Stimulated activated CD8-positive, alpha-beta memory T cell treated with anti-CD3 and anti-CD28 coated beads, Interleukin-4, amount 100 ng/mL, for 48 hours (primary cell): ENCODE measurements around the gene ATG16L1.

Source experiments
- DNase-seq: peaks from one replicate; pipeline ENCODE4 v3.0.0-alpha.2; 2020

Gene ATG16L1

DNA sequence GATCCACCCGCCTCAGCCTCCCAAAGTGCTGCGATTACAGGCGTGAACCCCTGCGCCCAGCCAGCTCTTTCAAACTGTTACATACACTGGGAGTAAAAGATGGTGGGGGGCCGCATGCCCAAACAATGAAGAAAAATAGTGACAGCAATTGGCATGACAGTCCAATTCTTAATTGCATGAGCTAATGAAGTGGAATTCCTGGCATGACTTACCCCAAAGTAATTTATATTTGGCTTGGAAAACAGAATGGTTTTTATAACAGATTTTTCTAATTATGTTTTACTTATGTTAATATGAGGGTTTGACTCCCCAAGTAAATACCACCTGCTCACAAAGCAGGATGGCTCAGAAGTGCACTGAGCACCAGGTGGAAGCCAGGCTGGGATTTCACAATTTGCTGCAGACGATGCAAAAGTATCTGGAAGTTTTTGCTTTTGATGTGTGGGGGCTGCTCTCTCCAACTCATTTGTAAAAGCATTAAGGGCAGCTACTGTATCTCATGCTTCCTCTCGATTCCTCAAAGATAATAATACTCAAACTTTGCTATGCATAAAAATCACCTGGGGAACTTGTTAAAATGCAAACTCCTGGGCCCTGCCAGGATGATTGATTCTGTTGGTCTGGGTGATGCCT, 24.0 kb upstream of the ATG16L1 start:
- DNase-seq: no peak

DNA sequence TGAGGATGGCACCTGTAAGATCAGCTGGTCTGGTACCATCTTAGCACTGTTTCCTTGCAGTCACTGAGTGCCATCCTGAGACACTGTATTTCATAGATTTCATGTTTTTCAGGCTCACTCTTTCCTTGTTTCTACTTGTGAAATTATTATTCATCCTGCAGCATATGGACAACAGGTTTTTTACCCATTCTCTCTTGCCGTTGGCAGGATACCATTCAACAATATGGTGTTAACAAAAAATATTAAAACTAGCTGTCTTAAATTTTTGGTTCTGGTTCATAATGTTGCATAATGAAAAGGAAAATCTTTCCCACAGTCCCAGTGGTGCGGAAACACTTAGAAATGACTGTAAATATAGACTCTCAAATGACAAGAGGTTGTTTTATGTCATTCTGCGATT, 23.1 kb upstream of the ATG16L1 start:
- no peak for DNase-seq

DNA sequence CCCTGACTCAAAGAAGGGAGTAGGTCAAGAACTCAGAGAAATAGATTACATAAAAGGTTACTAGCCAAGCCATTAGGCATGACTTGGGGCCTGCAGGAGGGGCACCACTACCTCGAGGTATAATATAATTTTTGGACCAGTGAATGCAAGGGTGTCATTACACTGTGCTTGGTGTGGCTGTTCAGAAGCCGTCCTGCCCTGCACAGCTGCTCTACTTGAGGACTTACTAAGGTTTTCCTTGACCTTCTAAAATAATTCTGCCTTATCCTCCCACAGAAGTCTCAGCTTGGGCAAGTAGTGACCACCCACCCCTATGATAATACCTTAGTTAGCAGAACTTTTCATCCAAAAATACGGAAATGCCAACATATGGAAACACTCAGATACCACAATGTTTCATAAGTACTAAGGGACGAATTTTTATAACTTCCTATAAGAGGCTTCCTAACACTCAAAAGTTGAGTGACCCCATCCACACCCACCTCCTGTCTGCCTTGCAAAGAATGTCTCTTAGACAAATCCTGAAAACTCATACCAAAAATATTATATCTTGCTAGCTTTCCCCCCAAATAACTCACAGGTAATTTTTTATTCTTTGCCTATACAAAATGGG, 17.7 kb upstream of the ATG16L1 start:
- no peak for DNase-seq

DNA sequence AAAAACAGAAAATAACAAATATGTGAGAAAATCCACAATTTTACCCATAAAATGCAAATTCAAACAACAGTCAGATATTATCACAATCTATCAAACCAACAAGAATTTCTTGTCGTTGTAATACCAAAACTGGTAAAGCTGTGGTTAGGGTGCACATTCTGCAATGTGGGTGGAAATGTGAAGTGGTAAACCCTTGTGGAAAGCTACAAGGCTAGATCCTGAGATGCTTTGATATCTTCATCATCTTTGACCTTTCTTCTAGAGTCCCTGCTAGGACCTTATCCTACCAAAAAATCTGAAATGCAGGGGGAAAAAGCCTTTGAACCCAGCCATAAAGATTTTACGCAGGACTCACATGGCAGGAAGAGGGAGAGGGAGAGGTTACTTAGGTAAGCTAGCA, 17.2 kb upstream of the ATG16L1 start:
- DNase-seq: no peak

DNA sequence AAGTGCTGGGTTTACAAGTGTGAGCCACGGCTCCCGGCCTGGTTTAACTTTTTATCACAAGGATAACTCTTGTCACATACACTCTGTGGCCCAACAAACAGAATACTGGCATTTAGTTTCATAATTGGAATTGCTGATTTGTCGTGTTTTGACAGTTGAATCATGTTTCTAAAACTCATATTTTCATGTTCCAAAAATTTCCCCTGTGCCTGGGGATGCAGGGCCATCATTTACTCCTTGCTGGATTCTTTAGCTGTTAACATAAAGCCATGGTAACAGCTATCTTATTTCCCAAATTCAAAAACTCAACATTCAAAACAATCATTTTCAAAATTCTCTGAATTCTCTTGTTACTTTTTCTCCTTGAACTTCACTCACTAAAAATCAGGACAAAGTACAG, 16.5 kb upstream of the ATG16L1 start:
- no peak for DNase-seq

DNA sequence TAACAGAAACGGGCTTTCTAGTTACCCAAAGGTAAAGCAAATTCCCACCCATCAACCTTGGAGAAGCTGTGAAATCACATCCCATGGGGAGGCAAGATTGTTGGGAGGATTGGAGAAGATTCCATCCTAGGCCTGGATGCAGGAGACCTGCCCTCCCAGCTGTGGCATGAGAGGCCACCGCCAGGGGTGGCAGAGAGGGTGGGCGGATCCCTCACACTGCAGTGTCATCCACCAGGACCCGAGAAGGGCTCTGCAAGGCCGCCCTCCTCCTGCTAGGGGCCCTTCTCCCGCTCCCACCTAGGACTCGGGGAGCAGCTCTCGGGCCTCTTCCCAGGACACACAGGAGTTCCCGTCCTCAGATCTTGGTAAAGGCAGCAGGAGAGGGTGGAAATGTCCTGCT, 15.5 kb upstream of the ATG16L1 start:
- no peak for DNase-seq

DNA sequence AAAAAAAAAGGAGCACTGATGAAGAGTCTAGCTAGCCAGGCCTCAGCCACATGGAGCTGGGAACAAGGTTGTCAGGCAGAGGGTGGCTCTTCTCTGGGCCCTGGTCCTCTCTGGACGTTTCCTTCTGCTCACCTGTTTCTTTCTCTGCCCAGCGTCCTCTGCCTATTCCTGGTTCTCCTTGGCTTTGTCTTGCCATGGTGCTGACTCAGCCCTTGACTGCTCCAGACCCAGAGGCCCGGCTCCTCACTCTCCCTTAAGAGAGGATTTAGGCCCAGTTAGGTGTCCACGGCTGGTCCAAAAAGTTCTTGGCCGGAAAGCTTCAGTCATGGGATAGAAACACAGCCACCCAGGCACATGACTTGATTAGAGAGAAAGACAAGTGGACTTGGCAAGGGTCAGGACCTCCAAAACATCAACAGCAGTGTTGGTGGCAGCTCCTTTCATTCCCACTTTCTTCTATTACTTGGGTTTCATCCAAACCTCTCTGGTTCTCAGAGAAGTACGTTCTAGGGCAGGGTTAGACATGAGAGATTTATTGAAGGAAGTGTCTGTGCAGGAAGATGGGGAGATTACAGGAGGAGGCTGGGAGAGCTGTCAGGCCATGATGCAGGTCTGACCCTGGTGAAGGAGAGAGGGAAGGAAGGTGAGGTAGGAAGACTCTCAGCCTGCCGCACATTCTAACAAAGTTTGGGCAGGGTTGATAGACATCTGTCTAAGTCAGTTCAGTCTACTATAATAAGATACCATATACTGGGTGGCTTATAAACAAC, 14.5 kb upstream of the ATG16L1 start:
- DNase-seq: no peak

DNA sequence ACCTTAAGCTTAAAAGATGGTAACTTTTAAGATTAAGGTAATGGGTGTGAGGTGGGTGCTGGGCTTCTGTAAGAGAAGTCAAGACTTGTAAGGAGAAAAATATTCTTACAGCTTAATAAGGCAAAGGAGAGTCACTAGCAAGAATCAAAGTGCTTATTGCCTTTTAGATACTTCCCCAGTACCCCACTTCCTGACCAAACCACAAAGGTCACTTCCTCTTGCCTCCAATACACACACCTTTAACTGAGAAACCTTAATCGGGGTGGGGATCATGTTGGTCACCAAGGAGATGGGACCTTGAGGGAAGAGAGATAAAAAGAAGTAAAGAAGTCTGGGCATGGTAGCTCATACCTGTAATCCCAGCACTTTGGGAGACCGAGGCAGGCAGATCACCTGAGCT, 10.6 kb upstream of the ATG16L1 start:
- DNase-seq: no peak

DNA sequence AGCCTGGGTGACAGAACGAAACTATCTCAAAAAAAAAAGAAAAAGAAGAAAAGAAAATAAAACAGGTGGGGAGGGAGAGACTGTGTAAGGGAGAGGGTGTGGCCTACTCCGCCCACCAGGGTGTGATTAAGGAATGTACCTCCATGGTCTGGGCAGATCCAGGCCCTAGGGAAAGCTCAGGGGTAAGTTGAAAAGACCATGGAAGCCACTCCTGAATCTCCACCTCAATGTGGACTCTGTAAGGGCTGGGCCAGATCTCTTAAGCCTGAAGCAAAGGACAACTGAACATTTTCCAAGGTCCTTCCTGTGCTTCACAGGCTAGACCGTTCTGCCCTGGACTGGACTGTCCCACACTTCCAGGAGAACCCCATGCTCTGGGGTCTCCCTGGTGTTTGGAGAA, 9.7 kb upstream of the ATG16L1 start:
- no peak for DNase-seq

DNA sequence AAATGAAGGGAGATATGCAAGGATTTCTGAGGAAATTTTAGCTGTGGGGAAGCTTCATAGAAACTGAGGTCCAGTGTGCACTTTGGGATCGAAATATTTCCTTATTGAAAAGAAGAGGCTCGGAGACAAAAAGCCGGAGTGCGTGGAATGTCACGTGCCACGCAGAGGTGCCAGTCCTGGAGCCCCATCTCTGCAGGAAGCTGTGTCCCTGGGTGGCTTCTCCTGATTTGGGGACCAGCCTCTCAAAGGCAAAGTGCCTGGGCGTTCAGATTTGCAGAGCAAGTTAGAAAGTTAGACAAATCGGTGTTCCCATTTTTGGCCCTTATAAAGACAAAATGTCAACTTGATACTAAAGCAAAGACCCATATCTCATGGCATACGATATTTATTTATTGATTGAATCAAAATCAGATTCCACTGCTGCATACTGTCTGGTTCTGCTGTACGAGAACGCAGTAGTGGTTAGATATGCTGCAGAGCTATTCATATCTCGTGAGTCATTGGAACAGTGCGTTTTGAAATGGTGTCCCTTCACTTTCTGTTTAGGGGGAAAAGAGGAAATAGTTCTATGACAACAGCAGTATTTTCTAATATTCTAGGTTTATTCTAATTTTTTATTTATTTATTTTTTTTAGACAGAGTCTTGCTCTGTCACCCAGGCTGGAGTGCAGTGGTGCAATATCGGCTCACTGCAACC, 9.1 kb upstream of the ATG16L1 start:
- no peak for DNase-seq

DNA sequence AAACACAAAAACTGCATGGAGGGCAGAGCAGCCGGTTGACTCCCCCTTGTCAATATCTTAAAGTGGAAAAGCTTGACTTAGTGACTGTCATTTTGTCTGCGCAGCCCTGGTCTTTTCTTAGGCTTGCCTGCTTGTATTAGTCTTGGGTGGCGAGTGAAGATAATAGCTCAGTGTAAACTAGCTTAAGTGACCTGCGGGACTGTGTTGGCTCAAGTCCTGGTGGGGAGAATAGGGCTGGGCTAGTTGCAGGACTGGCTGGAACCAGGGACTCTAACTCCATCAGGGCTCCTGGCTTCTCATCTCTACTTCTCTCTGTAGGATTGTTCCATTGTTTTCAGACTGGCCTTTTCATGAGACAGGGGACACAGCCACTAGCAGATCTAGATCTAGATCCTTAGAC, 8.1 kb upstream of the ATG16L1 start:
- no peak for DNase-seq

DNA sequence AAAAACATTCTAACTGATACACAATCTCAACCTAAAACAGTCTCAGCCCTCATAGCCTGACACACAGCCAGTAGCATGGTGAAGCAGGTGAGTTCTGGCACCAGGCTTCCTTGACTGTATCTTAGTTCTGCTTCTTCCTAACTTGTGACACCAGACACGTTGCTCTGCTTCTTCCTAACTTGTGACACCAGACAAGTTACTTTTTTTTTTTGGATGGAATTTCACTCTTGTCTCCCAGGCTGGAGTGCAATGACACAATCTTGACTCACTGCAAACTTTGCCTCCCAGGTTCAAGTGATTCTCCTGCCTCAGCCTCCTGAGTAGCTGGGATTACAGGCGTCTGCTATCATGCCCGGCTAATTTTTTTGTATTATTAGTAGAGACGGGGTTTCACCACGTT, 6.7 kb upstream of the ATG16L1 start:
- no peak for DNase-seq

DNA sequence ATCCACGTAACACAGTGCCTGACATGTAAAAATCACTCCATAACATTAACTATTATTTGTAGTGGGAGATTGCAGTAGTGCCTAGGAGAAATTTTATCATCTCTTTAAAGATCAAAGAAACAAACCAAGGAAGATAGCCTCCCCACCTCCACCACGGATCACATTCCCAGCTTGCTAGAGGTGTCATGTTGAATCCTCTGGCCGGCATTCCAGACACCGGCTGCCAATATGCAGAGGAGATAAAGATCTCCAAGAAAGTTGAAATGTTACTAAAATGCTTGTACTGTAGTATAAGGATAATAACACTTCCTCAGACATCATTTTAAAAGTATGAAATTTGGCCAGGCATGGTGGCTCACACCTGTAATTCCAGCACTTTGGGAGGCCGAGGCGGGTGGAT, 6.1 kb upstream of the ATG16L1 start:
- DNase-seq: no peak

DNA sequence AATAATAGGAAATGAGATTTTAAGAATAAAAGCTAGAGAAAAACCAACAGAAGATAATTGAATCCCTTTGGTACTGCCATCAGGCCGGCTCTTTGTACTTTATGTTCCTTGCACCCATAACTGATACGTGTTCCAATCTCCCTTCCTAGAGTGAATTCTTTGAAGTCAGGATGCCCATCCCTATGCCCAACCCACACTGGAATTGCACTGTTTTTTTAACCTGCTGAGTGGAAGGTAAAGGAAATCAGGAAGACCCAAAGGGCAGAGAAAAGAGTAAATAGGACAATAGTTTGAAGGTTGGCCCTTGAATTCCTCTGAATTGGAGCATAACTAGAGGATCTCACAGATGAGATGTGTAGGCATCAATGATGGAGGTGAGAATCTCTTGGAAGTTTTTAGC, 4.4 kb upstream of the ATG16L1 start:
- DNase-seq: no peak

DNA sequence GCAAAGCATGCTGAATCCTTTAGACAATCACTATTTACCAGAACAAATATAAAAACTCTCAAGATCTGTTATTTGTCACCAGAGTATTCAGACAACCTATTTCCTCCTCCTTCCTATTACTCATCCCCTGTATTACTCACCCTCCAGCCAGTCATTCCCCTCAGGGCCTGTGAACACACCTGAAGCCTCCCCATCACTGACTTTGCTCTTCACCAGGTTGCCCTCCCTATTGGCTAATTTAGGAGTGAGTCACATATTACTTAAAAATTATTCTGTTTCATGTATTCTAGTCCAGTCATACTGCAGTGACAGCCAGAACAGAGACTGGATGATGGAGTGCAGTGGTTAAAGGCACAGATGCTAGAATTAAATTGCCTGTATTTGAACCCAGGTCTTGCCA, 3.7 kb upstream of the ATG16L1 start:
- DNase-seq: peak; percentile 66

DNA sequence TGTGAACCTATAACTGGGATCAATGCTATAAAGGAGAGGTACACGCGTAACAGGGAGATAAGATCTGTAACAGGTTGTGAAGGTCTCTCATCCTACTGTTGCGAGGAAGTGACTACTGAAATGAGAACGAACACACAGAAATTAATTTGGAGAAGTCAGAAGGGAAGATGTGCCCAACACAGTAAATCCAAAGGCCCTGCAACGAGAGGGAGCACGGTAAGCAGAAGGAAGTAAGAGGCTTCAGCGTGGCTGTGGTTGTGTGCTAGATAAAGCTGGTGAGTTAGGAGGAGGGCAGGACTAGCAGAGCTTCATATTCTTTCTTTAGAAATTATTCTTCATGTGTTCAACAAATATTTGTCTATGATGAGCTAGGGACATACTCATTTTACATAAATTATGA, 2.5 kb upstream of the ATG16L1 start:
- DNase-seq: no peak

DNA sequence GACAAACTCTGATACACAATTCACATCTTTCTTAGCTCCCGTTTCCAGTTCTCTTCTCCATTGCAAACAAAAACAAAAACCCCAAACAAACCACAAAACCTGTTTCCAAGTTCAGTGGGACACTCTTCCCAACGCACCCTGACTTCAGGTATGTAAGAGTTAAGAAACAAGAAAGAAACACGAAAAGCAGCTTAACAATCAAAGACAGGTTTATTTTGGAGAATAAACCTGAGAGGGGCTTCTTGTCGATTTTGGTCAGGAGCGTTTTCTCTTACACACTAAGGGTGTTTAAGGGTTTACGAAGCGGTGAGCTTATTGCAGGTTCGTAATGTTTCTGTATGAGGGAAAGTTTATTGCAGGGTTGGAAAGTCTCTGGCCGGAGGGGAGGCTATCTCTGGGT, 905 bp upstream of the ATG16L1 start:
- DNase-seq: no peak

DNA sequence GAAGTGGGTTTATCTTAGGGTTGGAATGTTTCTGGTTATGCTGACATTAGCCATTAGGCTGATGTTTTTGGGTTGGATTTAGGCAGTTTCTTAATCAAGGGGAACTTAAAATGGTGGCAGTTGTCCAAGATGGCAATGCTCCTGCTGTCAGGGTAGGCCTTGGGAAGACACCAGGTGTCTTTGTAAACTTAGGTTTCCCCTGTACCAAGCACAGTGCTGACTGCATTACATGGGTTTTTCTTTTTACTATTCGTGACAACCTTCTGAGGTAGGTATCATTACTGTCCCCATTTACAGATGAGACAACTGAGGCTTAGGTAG, 528 bp upstream of the ATG16L1 start:
- DNase-seq: no peak

DNA sequence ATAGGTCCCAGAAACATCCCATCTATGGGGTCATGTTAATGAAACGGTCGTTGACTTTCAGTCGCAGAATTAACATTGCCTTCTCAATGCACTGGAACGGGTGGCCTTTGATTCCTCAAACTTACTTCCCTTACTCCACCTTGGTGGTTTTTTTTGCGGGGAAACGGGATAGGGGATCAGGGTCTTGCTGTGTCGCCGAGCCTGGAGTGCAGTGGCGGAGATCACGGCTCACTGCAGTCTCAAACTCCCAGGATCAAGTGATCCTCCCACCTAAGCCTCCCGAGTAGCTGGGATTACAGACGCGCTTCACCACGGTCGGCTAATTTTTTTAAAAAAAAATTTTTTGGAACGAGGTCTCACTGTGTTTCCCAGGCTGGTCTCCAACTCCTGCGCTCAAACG, 754 bp downstream of the ATG16L1 start:
- DNase-seq: no peak

DNA sequence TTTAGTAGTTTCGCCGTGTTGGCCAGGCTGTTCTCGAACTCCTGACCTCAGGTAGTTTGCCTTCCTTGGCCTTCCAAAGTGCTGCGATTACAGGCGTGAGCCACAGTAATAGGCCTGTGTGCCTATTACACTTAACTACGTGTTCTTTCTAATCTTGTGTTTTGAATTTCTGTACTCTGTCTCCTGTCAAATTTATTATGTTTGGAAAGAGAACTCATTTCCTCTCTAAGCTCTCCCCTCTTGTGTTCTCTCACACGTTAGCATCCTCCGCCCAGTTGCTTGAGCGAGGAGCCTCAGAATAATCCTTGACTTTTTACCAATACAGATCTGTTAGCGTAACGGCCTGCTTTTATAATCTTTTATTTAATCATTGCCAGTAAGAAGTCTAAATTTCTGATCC, 3.7 kb downstream of the ATG16L1 start:
- no peak for DNase-seq

DNA sequence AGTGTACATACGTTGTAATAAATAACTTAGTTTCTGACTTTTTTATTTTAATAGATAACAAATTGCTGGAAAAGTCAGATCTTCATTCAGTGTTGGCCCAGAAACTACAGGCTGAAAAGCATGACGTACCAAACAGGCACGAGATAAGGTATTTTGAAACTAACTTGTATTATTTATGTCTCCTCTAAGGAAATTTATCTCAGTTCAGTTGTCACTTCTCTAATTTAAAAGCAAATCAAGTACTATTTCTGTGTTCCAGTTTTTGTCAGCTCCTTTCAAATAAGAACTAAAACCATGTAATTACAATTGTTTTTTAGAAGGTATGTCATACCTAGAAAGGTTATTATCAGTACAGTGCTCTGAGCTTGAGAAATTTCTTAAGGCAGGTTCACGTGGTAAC, 4.6 kb downstream of the ATG16L1 start:
- DNase-seq: no peak

DNA sequence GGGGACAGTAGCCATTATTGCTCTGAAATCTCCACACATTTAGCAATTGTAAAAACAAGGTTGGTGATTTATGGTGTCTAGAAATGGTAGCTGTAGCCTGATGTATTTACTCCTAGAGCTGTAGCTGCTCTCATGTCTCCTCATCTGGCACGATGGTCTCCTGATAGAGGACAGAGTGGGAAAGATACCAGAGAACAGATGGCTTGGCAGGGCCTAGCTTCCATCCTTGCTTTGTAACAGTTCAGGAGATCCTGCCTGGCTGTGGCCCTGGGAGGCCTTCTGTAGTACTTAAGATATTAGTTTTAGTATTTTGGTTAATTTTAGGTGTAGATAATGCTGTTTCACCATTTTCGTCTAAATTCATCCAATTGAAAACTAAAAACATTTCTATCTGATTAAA, 6.7 kb downstream of the ATG16L1 start:
- no peak for DNase-seq

DNA sequence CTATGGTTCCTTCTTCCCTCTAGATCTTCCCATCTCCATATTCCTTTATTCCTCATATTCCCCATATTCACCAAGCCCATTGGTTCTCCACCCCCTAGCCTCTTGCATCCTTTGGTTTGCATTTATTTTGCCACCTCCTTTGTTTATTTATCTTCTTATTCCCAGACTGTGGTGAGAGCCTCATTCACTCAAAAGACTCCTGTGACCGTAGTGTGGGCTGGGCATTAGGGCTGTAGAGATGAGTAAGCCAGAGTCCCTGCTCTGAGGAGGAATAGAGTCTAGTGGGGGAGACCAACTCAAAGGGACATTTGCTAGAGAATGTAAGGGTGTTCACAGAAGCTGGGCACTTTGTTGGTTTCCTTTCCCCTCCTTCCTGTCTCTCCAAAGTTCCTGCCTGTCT, 8.3 kb downstream of the ATG16L1 start:
- DNase-seq: no peak

DNA sequence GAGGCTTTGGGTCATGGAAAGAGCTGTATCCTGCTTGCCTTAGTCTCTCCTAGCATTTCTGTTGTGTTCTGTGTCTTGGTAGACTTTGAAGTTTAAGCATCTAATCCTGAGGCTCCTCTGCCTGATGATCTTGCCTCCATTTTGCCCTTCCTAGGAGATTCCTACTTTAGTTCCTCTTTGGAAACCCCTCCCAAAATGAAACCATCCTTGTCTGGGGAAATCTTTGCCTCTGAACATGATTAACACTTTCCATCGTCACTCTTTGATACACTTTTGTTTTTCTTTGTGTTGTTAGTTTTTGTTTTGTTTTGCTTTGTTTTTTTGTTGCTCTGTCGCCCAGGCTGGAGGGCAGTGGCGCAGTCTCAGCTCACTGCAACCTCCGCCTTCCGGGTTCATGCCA, 9.2 kb downstream of the ATG16L1 start:
- DNase-seq: no peak
